Measurements from ENCODE around the gene SELENOF.

SELENOF gene

GRCh38 chr1:86956221-86956620, 42.3 kb upstream of the SELENOF start:
- TF ChIP-seq EZH2 (IDR thresholded peaks at IDR 0.05; ENCODE audit: borderline replicate concordance, low read length) (no peak), CTCF (IDR thresholded peaks at IDR 0.05; ENCODE audit: low read length) (no peak)
- Histone ChIP-seq H3K9me2 (ENCODE audit: low read depth, low read length) (no peaks in the 10 kb centered on the region), H4K20me1 (ENCODE audit: insufficient read depth, low read length) (no peaks in the 10 kb centered on the region), H3K9ac (ENCODE audit: low read length) (no peak overlapping the region), H3K27me3 (ENCODE audit: insufficient read depth, low read length) (no peaks in the 10 kb centered on the region), H2AFZ (ENCODE audit: low read length) (no peak overlapping the region), H3F3A (ENCODE audit: insufficient read depth, low read length) (no peaks in the 10 kb centered on the region), H3K4me1 (ENCODE audit: insufficient read depth, low read length, severe bottlenecking) (peaks cover 13% of the 10 kb centered on the region), H3K4me3 (ENCODE audit: low read depth, low read length, poor library complexity, severe bottlenecking) (no peak overlapping the region), H3K9me3 (ENCODE audit: low read length) (no peaks in the 10 kb centered on the region), H3K79me2 (ENCODE audit: insufficient read depth, low read length) (peaks cover 53% of the 10 kb centered on the region), H3K27ac (ENCODE audit: low read depth, low read length, poor library complexity, severe bottlenecking) (no peak overlapping the region), H3K36me3 (ENCODE audit: insufficient read depth, low read length) (peaks cover 8% of the 10 kb centered on the region), H3K4me2 (ENCODE audit: low read length) (no peak overlapping the region)

- H3K9me2 ChIP-seq (ENCODE audit: low read depth, low read length), result no peaks in the 10 kb centered on the region
- no peaks in the 10 kb centered on the region for H3K27me3 ChIP-seq (ENCODE audit: insufficient read depth, low read length)
- peaks cover 57% of the 10 kb centered on the region for H3K79me2 ChIP-seq (ENCODE audit: insufficient read depth, low read length)
- H3K9ac ChIP-seq (ENCODE audit: low read length), result no peak overlapping the region
- no peaks in the 10 kb centered on the region for H3F3A ChIP-seq (ENCODE audit: insufficient read depth, low read length)
- H3K9me3 ChIP-seq (ENCODE audit: low read length), result no peaks in the 10 kb centered on the region
- no peak overlapping the region for H3K4me2 ChIP-seq (ENCODE audit: low read length)
- H2AFZ ChIP-seq (ENCODE audit: low read length), result no peak overlapping the region
- H3K27ac ChIP-seq (ENCODE audit: low read depth, low read length, poor library complexity, severe bottlenecking), result no peak overlapping the region
- H4K20me1 ChIP-seq (ENCODE audit: insufficient read depth, low read length), result no peaks in the 10 kb centered on the region
- H3K36me3 ChIP-seq (ENCODE audit: insufficient read depth, low read length), result peaks cover 8% of the 10 kb centered on the region
- H3K4me3 ChIP-seq (ENCODE audit: low read depth, low read length, poor library complexity, severe bottlenecking), result no peak overlapping the region
- no peak for TF ChIP-seq EZH2 (IDR thresholded peaks at IDR 0.05; ENCODE audit: borderline replicate concordance, low read length)
- H3K4me1 ChIP-seq (ENCODE audit: insufficient read depth, low read length, severe bottlenecking), result peaks cover 18% of the 10 kb centered on the region
These were observed 41.8 kb upstream of the SELENOF start for GRCh38 chr1:86955678-86956077.

- H3K36me3 ChIP-seq (ENCODE audit: insufficient read depth, low read length), result no peaks in the 10 kb centered on the region
- no peak overlapping the region for H3K4me3 ChIP-seq (ENCODE audit: low read depth, low read length, poor library complexity, severe bottlenecking)
These were observed 39.2 kb upstream of the SELENOF start for GRCh38 chr1:86953167-86953566.

More at GRCh38 chr1:86953167-86953566, 39.2 kb upstream of the SELENOF start:
- no peak overlapping the region for H3K27ac ChIP-seq (ENCODE audit: low read depth, low read length, poor library complexity, severe bottlenecking)
- H3K4me1 ChIP-seq (ENCODE audit: insufficient read depth, low read length, severe bottlenecking), result peaks cover 18% of the 10 kb centered on the region
- no peaks in the 10 kb centered on the region for H3K9me3 ChIP-seq (ENCODE audit: low read length)
- H3K9me2 ChIP-seq (ENCODE audit: low read depth, low read length), result no peaks in the 10 kb centered on the region
- H3K9ac ChIP-seq (ENCODE audit: low read length), result no peak overlapping the region
- no peaks in the 10 kb centered on the region for H3F3A ChIP-seq (ENCODE audit: insufficient read depth, low read length)
- H4K20me1 ChIP-seq (ENCODE audit: insufficient read depth, low read length), result no peaks in the 10 kb centered on the region
- H3K79me2 ChIP-seq (ENCODE audit: insufficient read depth, low read length), result peaks cover 72% of the 10 kb centered on the region
- H3K27me3 ChIP-seq (ENCODE audit: insufficient read depth, low read length), result no peaks in the 10 kb centered on the region
- TF ChIP-seq CTCF (IDR thresholded peaks at IDR 0.05; ENCODE audit: low read length), result no peak
- no peak for TF ChIP-seq EZH2 (IDR thresholded peaks at IDR 0.05; ENCODE audit: borderline replicate concordance, low read length)
- H2AFZ ChIP-seq (ENCODE audit: low read length), result no peak overlapping the region
- peak overlapping the region; percentile 28; the same call in 1 of the 2 replicates for H3K4me2 ChIP-seq (ENCODE audit: low read length)

All from OCI-LY1 (cell line).